ENCODE data around the gene DECR2. TPM values are rescaled to one million over a fixed set of nuclear protein-coding genes. Genes with fewer than 3 reads are reported as not detected.

The DECR2 gene
- total RNA-seq, 2 donors from 2014 or later: 7.5 to 10.6 TPM

GRCh38 chr16:430904-431303 lies 29.2 kb downstream of the DECR2 start:
- H3K27ac Mint-ChIP-seq: no peak overlapping the region
- H3K9me3 Mint-ChIP-seq: no peaks in the 10 kb centered on the region
- no peaks in the 10 kb centered on the region for H3K36me3 Mint-ChIP-seq (ENCODE audit: insufficient read depth in 2 of 2)

DNA sequence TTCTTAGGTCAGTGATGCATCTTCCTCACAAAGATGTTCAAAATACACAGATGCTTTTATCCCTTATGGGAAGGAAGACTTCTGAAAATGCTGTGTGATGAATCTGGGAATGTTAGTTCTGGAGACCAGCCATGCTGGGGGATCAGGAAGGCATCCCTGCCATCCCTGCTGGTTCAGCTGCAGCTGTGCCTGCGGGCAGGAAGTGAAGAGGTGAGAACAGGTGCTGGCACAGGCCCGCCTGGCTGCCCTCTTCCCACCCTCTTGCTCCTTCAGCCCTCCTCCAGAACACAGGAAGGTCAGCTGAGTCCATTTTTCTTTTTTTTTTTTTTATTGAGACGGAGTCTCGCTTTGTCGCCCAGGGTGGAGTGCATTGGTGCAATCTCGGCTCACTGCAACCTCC lies 38.9 kb downstream of the DECR2 start:
- H3K9me3 Mint-ChIP-seq: no peaks in the 10 kb centered on the region
- no peak overlapping the region for H3K4me3 Mint-ChIP-seq
- no peak for ATAC-seq (replicated peaks in 1 of 2)
- H3K36me3 Mint-ChIP-seq (ENCODE audit: insufficient read depth in 2 of 2): no peaks in the 10 kb centered on the region
- H3K27me3 Mint-ChIP-seq (ENCODE audit: low read depth): no peaks in the 10 kb centered on the region
- H3K4me1 Mint-ChIP-seq (ENCODE audit: low read depth): no peaks in the 10 kb centered on the region
- H3K27ac Mint-ChIP-seq: no peak overlapping the region
- no peak for DNase-seq

More at GRCh38 chr16:430904-431303, 29.2 kb downstream of the DECR2 start:
- Mint-ChIP-seq H3K27me3 (ENCODE audit: low read depth) (no peaks in the 10 kb centered on the region), H3K4me1 (ENCODE audit: low read depth) (peaks cover 30% of the 10 kb centered on the region), H3K4me3 (no peak overlapping the region)
- DNase-seq (no peak), ATAC-seq (replicated peaks in 1 of 2) (no peak)

- no peak for ATAC-seq (replicated peaks in 1 of 2)
- no peaks in the 10 kb centered on the region for H3K27me3 Mint-ChIP-seq (ENCODE audit: low read depth)
- H3K36me3 Mint-ChIP-seq (ENCODE audit: insufficient read depth in 2 of 2): no peaks in the 10 kb centered on the region
- H3K4me3 Mint-ChIP-seq: no peak overlapping the region
- no peak for DNase-seq
- no peak overlapping the region for H3K27ac Mint-ChIP-seq
- H3K4me1 Mint-ChIP-seq (ENCODE audit: low read depth): no peaks in the 10 kb centered on the region
- no peaks in the 10 kb centered on the region for H3K9me3 Mint-ChIP-seq
Measured at GRCh38 chr16:441447-441846, 39.8 kb downstream of the DECR2 start.

- no peaks in the 10 kb centered on the region for H3K27me3 Mint-ChIP-seq (ENCODE audit: low read depth)
- ATAC-seq (replicated peaks in 1 of 2) (no peak), DNase-seq (no peak)
- H3K4me3 Mint-ChIP-seq: no peak overlapping the region
- no peaks in the 10 kb centered on the region for H3K4me1 Mint-ChIP-seq (ENCODE audit: low read depth)
- no peak overlapping the region for H3K27ac Mint-ChIP-seq
- H3K36me3 Mint-ChIP-seq (ENCODE audit: insufficient read depth in 2 of 2): no peaks in the 10 kb centered on the region
- no peaks in the 10 kb centered on the region for H3K9me3 Mint-ChIP-seq
Measured at GRCh38 chr16:442976-443375, 41.3 kb downstream of the DECR2 start.

GRCh38 chr16:444027-444426 lies 42.3 kb downstream of the DECR2 start:
- Mint-ChIP-seq H3K27me3 (ENCODE audit: low read depth) (no peaks in the 10 kb centered on the region), H3K36me3 (ENCODE audit: insufficient read depth in 2 of 2) (no peaks in the 10 kb centered on the region), H3K9me3 (no peaks in the 10 kb centered on the region), H3K4me1 (ENCODE audit: low read depth) (no peaks in the 10 kb centered on the region), H3K4me3 (no peak overlapping the region), H3K27ac (no peak overlapping the region)
- DNase-seq (no peak), ATAC-seq (replicated peaks in 1 of 2) (no peak)

- H3K36me3 Mint-ChIP-seq (ENCODE audit: insufficient read depth in 2 of 2): no peaks in the 10 kb centered on the region
- H3K4me3 Mint-ChIP-seq: no peak overlapping the region
- H3K9me3 Mint-ChIP-seq: no peaks in the 10 kb centered on the region
- DNase-seq (no peak), ATAC-seq (replicated peaks in 1 of 2) (no peak)
- H3K27ac Mint-ChIP-seq: no peak overlapping the region
- no peaks in the 10 kb centered on the region for H3K4me1 Mint-ChIP-seq (ENCODE audit: low read depth)
- no peaks in the 10 kb centered on the region for H3K27me3 Mint-ChIP-seq (ENCODE audit: low read depth)
Measured at GRCh38 chr16:445566-445965, 43.9 kb downstream of the DECR2 start.

GRCh38 chr16:450385-450784 lies 48.7 kb downstream of the DECR2 start:
- Mint-ChIP-seq H3K27me3 (ENCODE audit: low read depth) (no peaks in the 10 kb centered on the region), H3K27ac (no peak overlapping the region), H3K9me3 (no peaks in the 10 kb centered on the region), H3K4me3 (no peak overlapping the region), H3K4me1 (ENCODE audit: low read depth) (no peaks in the 10 kb centered on the region), H3K36me3 (ENCODE audit: insufficient read depth in 2 of 2) (no peaks in the 10 kb centered on the region)
- ATAC-seq (replicated peaks in 1 of 2): no peak
- no peak for DNase-seq

- Mint-ChIP-seq H3K4me3 (no peak overlapping the region), H3K27me3 (ENCODE audit: low read depth) (no peaks in the 10 kb centered on the region), H3K9me3 (no peaks in the 10 kb centered on the region), H3K36me3 (ENCODE audit: insufficient read depth in 2 of 2) (no peaks in the 10 kb centered on the region), H3K27ac (no peak overlapping the region), H3K4me1 (ENCODE audit: low read depth) (no peaks in the 10 kb centered on the region)
- no peak for DNase-seq
- ATAC-seq (replicated peaks in 1 of 2): no peak
Measured at GRCh38 chr16:450785-451512, 49.3 kb downstream of the DECR2 start.

- no peaks in the 10 kb centered on the region for H3K27me3 Mint-ChIP-seq (ENCODE audit: low read depth)
- H3K36me3 Mint-ChIP-seq (ENCODE audit: insufficient read depth in 2 of 2): no peaks in the 10 kb centered on the region
- no peaks in the 10 kb centered on the region for H3K9me3 Mint-ChIP-seq
- ATAC-seq (replicated peaks in 1 of 2) (no peak), DNase-seq (no peak)
- no peak overlapping the region for H3K4me3 Mint-ChIP-seq
- no peaks in the 10 kb centered on the region for H3K4me1 Mint-ChIP-seq (ENCODE audit: low read depth)
- H3K27ac Mint-ChIP-seq: no peak overlapping the region
Measured at GRCh38 chr16:454397-454940, 52.8 kb downstream of the DECR2 start.

- no peaks in the 10 kb centered on the region for H3K4me1 Mint-ChIP-seq (ENCODE audit: low read depth)
- H3K9me3 Mint-ChIP-seq: no peaks in the 10 kb centered on the region
- no peak overlapping the region for H3K27ac Mint-ChIP-seq
- no peak for ATAC-seq (replicated peaks in 1 of 2)
- no peaks in the 10 kb centered on the region for H3K36me3 Mint-ChIP-seq (ENCODE audit: insufficient read depth in 2 of 2)
- no peak overlapping the region for H3K4me3 Mint-ChIP-seq
- no peaks in the 10 kb centered on the region for H3K27me3 Mint-ChIP-seq (ENCODE audit: low read depth)
- no peak for DNase-seq
Measured at GRCh38 chr16:455453-455852, 53.8 kb downstream of the DECR2 start.

DNA sequence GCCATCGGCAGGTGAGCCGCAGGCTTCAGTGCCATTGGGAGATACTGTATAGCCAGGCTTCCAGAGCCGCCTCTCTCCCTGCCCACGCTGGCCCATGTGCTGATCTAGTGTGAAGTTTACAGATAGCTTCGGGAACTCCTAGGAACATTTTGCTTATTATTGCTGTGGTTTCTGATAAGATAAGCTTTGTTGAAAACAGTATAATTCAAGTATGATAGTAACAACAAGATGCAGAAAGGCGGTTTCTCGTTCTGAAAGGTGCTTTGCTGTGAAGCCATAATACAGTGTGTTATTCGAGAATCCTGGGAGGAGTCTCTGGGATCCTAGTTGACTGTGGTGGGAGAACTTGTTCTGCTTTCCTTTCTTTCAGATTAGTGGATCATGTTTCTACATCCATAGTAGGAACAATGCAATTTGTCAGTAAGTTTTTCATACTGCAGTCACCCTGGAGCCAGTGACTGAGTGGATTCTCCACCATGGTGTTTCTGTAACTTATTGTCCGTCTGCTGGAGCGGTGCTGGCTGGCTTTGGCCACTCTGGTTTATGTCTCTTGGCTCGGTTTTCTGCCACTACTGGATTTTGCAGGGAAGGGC lies 55.3 kb downstream of the DECR2 start:
- DNase-seq: no peak
- ATAC-seq (replicated peaks in 1 of 2): no peak
- Mint-ChIP-seq H3K27ac (no peak overlapping the region), H3K4me1 (ENCODE audit: low read depth) (no peaks in the 10 kb centered on the region), H3K36me3 (ENCODE audit: insufficient read depth in 2 of 2) (no peaks in the 10 kb centered on the region), H3K4me3 (no peak overlapping the region), H3K27me3 (ENCODE audit: low read depth) (no peaks in the 10 kb centered on the region), H3K9me3 (no peaks in the 10 kb centered on the region)

GRCh38 chr16:457732-458400 lies 56.2 kb downstream of the DECR2 start:
- H3K4me1 Mint-ChIP-seq (ENCODE audit: low read depth): no peaks in the 10 kb centered on the region
- no peaks in the 10 kb centered on the region for H3K9me3 Mint-ChIP-seq
- H3K4me3 Mint-ChIP-seq: no peak overlapping the region
- DNase-seq (no peak), ATAC-seq (replicated peaks in 1 of 2) (no peak)
- no peaks in the 10 kb centered on the region for H3K36me3 Mint-ChIP-seq (ENCODE audit: insufficient read depth in 2 of 2)
- H3K27ac Mint-ChIP-seq: no peak overlapping the region
- no peaks in the 10 kb centered on the region for H3K27me3 Mint-ChIP-seq (ENCODE audit: low read depth)

DNA sequence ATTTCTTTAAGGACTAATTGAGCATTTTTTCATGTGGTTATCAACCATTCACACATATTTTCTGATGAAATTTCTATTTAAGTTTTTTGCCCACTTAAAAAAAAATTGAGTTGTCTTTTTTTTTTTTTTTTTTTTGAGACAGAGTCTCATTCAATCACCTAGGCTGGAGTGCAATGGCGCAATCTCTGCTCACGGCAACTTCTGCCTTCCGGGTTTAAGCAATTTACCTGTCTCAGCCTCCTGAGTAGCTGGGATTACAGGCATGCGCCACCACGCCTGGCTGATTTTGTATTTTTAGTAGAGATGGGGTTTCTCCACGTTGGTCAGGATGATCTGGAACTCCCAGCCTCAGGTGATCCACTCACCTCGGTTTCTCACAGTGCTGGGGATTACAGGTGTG lies 58.1 kb downstream of the DECR2 start:
- Mint-ChIP-seq H3K4me1 (ENCODE audit: low read depth) (no peaks in the 10 kb centered on the region), H3K27ac (no peak overlapping the region), H3K9me3 (no peaks in the 10 kb centered on the region), H3K36me3 (ENCODE audit: insufficient read depth in 2 of 2) (no peaks in the 10 kb centered on the region), H3K4me3 (no peak overlapping the region), H3K27me3 (ENCODE audit: low read depth) (no peaks in the 10 kb centered on the region)
- DNase-seq (no peak), ATAC-seq (replicated peaks in 1 of 2) (no peak)
